ENCODE data around the gene NAA25. TPM values are rescaled to one million over a fixed set of nuclear protein-coding genes. Genes with fewer than 3 reads are reported as not detected.
A peak's percentile ranks its signal among the peaks of the same experiment; 100 is the strongest.

NAA25 gene
- total and polyA plus RNA-seq, 9 of the 15 experiments (the other 6 are each of a cell fraction or from before 2014, with no cell fraction given) = 26.6 to 59.6 (median 48.9) TPM

DNA sequence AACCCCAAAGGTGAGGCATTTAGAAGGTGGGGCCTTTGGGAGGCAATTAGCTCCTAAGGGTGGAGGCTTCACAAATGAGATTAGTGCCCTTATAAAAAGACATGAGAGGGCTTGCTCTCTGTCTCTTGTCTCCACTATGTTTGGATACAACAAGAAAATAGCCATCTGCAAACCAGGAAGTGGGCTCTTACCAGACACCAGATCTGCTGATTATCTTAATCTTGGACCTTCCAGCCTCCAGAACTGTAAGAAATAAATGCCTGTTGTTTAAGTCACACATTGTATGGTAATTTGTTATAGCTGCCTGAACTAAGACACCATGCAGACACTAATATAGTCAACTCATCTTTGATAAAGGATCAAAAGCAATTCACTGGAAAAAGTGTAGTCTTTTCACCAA is 130.0 kb downstream of the NAA25 start (continued):
- TF ChIP-seq RBFOX2 (IDR thresholded peaks at IDR 0.05; ENCODE audit: low read depth, low read length) = no peak
- TF ChIP-seq RBM22 (IDR thresholded peaks at IDR 0.05; ENCODE audit: low read depth, low read length, poor library complexity, severe bottlenecking) = no peak
- peak; percentile 62 for TF ChIP-seq ARID1B (IDR thresholded peaks at IDR 0.05)
- TF ChIP-seq ZNF316 (IDR thresholded peaks at IDR 0.05) = 0 out of 2 replicates have a peak, but pooled peaks have one; percentile 2
- TF ChIP-seq SOX6 (IDR thresholded peaks at IDR 0.05) = peak; percentile 94

DNA sequence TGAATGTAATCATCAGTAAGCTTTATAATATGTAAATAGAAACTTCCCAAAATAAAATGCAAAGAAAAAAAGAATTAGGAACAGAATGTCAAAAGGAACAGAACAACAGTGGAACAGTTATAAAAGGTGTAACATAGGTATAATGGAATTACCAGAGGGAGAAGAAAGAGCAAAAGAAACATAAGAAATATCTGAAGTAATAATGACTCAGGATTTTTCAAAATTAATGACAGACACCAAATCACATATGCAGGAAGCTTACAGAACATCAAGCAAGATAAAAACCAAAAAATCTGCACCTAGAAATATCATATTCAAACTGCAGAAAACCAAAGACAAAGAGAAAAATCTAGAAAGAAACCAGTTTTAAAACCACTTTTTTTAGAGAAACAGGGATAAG is 131.7 kb downstream of the NAA25 start:
- intact Hi-C loops (cut with micrococcal nuclease) = loop anchor here (5.0 kb wide), 1 partner anchor 35 kb away; the partner anchor contains the start of genes ERP29 and TMEM116
- H3K9me1 ChIP-seq (ENCODE audit: control insufficient read depth, insufficient read depth, low read length) = no peaks in the 10 kb centered on the region
- no peak for DNase-seq (ENCODE audit: extremely low read depth in 1 of 4, low spot score in 3 of 4)
- H3K27ac ChIP-seq (ENCODE audit: extremely low read depth, low read depth, low read length) = peak overlapping the region; percentile 18; the same call in 2 of the 3 replicates
- ChIA-PET POLR2A (interaction anchor here (1.0 to 2.2 kb wide), 2 partner anchors 12 to 17 kb away, joined by 4 to 7 read pairs; no protein-coding TSS in a partner anchor), CTCF (ENCODE audit: low intra/inter-chr PET ratio) (no interaction called here)
- H3K36me3 ChIP-seq (ENCODE audit: control insufficient read depth, insufficient read depth, low read length) = no peaks in the 10 kb centered on the region; the same call in 2 of the 3 replicates
- FAIRE-seq = no peak
- in situ Hi-C loops (cut with MboI) = no loop called here
- H3K4me3 ChIP-seq = no peak overlapping the region
- H3K27me3 ChIP-seq (ENCODE audit: control insufficient read depth in 2 of 2, insufficient read depth in 2 of 2, low read length in 2 of 2) = no peaks in the 10 kb centered on the region
- H3K9ac ChIP-seq (ENCODE audit: insufficient read depth in 1 of 2, low read depth in 2 of 2, low read length in 2 of 2) = peak overlapping the region in 1 of 2 experiments; percentile 13; a peak in 1 of 4 replicates
- no peaks in the 10 kb centered on the region for H3K9me3 ChIP-seq (replicated peaks; ENCODE audit: control insufficient read depth, insufficient read depth, low read depth, low read length)
- peaks cover 29 to 32% of the 10 kb centered on the region in 2 experiments for H3K4me1 ChIP-seq (replicated peaks in 1 of 2; ENCODE audit: control insufficient read depth in 2 of 2, insufficient read depth in 2 of 2, low read length in 2 of 2)
- no peaks in the 10 kb centered on the region for H3K79me2 ChIP-seq (ENCODE audit: control insufficient read depth, insufficient read depth, low read length)
- no peaks in the 10 kb centered on the region for H4K20me1 ChIP-seq (replicated peaks; ENCODE audit: control insufficient read depth, insufficient read depth, low read length)
- no peak for ATAC-seq
- BruUV-seq (replicated peaks) = no TSS peak
- TF ChIP-seq C11orf30 (IDR thresholded peaks at IDR 0.05; ENCODE audit: low read depth) (peak; percentile 76), DACH1 (IDR thresholded peaks at IDR 0.05; ENCODE audit: partially characterized antibody) (peak; percentile 5), ZNF316 (IDR thresholded peaks at IDR 0.05) (peak; percentile 82), TRIM24 (IDR thresholded peaks at IDR 0.05) (0 out of 4 replicates have a peak, but pooled peaks of 1 of the 2 experiments have one; percentile 24), NFE2 (IDR thresholded peaks at IDR 0.05; ENCODE audit: low read depth) (peak; percentile 65), MAFG (tag; conservative IDR thresholded peaks at IDR 0.05) (peak; percentile 72; the same call in 1 of the 2 replicates), FOXK2 (conservative IDR thresholded peaks at IDR 0.05 in 1 of 2, IDR thresholded peaks at IDR 0.05 in 1 of 2; ENCODE audit: low read depth in 2 of 2) (no peak), MYBL2 (IDR thresholded peaks at IDR 0.05; ENCODE audit: low read depth) (no peak), MYBL2 (CRISPR knock-in tag; IDR thresholded peaks at IDR 0.05; ENCODE audit: borderline replicate concordance) (no peak), SMARCE1 (IDR thresholded peaks at IDR 0.05) (peak; percentile 31)
- TF ChIP-seq, protein P1, sequence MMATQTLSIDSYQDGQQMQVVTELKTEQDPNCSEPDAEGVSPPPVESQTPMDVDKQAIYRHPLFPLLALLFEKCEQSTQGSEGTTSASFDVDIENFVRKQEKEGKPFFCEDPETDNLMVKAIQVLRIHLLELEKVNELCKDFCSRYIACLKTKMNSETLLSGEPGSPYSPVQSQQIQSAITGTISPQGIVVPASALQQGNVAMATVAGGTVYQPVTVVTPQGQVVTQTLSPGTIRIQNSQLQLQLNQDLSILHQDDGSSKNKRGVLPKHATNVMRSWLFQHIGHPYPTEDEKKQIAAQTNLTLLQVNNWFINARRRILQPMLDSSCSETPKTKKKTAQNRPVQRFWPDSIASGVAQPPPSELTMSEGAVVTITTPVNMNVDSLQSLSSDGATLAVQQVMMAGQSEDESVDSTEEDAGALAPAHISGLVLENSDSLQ (IDR thresholded peaks at IDR 0.05) = peak; percentile 23; the same call in 1 of the 2 replicates
- H2AFZ ChIP-seq (ENCODE audit: low read depth, low read length) = no peak overlapping the region
- no peak overlapping the region for H3K4me2 ChIP-seq (ENCODE audit: insufficient read depth, low read length)
